Stimulated activated memory B cell treated with anti-CD40 and anti-IgM and Interleukin-4, amounts not matched to agents 10 μg/mL and 1 μg/mL and 100 μg/mL, for 72 hours (primary cell): Measurements from ENCODE around the gene BRMS1.

ENCODE experiments used
- ATAC-seq: fragments of 150-1000 bp; cut with Tn5 transposase; 2 replicates; pipeline ENCODE4 v1.10.0; 2021
- H3K27ac Mint-ChIP-seq: one replicate; pipeline ENCODE4 v1.8.0; 2022; ENCODE audit warnings: mild to moderate bottlenecking, mixed read lengths
- H3K27me3 Mint-ChIP-seq: one replicate; pipeline ENCODE4 v1.8.0; 2022; ENCODE audit warnings: mixed read lengths
- H3K36me3 Mint-ChIP-seq: one replicate; pipeline ENCODE4 v1.8.0; 2022; ENCODE audit warnings: mixed read lengths
- H3K4me1 Mint-ChIP-seq: one replicate; pipeline ENCODE4 v1.8.0; 2022; ENCODE audit warnings: mixed read lengths
- H3K4me3 Mint-ChIP-seq: one replicate; pipeline ENCODE4 v1.8.0; 2022; ENCODE audit warnings: mild to moderate bottlenecking, moderate library complexity, mixed read lengths
- H3K9me3 Mint-ChIP-seq: one replicate; pipeline ENCODE4 v1.8.0; 2022; ENCODE audit warnings: mixed read lengths

The BRMS1 gene

GRCh38 chr11:66346476-66347424 lies 1.8 kb upstream of the BRMS1 start:
- peak overlapping the region; percentile 74 for H3K4me3 Mint-ChIP-seq
- no peaks in the 10 kb centered on the region for H3K27me3 Mint-ChIP-seq
- peaks cover 43% of the 10 kb centered on the region for H3K4me1 Mint-ChIP-seq
- no peaks in the 10 kb centered on the region for H3K9me3 Mint-ChIP-seq
- H3K36me3 Mint-ChIP-seq: peaks cover 15% of the 10 kb centered on the region
- H3K27ac Mint-ChIP-seq: peak overlapping the region; percentile 70
- no peak for ATAC-seq

- peaks cover 43% of the 10 kb centered on the region for H3K4me1 Mint-ChIP-seq
- peak overlapping the region; percentile 97 for H3K27ac Mint-ChIP-seq
- no peaks in the 10 kb centered on the region for H3K27me3 Mint-ChIP-seq
- peak overlapping the region; percentile 98 for H3K4me3 Mint-ChIP-seq
- no peaks in the 10 kb centered on the region for H3K9me3 Mint-ChIP-seq
- ATAC-seq: peak; percentile 1
- H3K36me3 Mint-ChIP-seq: peaks cover 28% of the 10 kb centered on the region
These were observed 379 bp upstream of the BRMS1 start for GRCh38 chr11:66345316-66345649.

- ATAC-seq: no peak
- no peaks in the 10 kb centered on the region for H3K9me3 Mint-ChIP-seq
- peaks cover 48% of the 10 kb centered on the region for H3K36me3 Mint-ChIP-seq
- H3K4me1 Mint-ChIP-seq: peaks cover 43% of the 10 kb centered on the region
- peak overlapping the region; percentile 9 for H3K27ac Mint-ChIP-seq
- peak overlapping the region; percentile 98 for H3K4me3 Mint-ChIP-seq
- H3K27me3 Mint-ChIP-seq: no peaks in the 10 kb centered on the region
These were observed 1.7 kb downstream of the BRMS1 start for GRCh38 chr11:66343176-66343575.

- H3K27ac Mint-ChIP-seq: no peak overlapping the region
- H3K27me3 Mint-ChIP-seq: peaks cover under 1% of the 10 kb centered on the region
- H3K4me1 Mint-ChIP-seq: peaks cover 56% of the 10 kb centered on the region
- no peaks in the 10 kb centered on the region for H3K9me3 Mint-ChIP-seq
- no peak overlapping the region for H3K4me3 Mint-ChIP-seq
- ATAC-seq: no peak
- H3K36me3 Mint-ChIP-seq: peaks cover 56% of the 10 kb centered on the region
These were observed 3.3 kb downstream of the BRMS1 start for GRCh38 chr11:66341502-66342126.

- no peak overlapping the region for H3K4me3 Mint-ChIP-seq
- ATAC-seq: no peak
- H3K9me3 Mint-ChIP-seq: no peaks in the 10 kb centered on the region
- H3K36me3 Mint-ChIP-seq: peaks cover 56% of the 10 kb centered on the region
- peaks cover 64% of the 10 kb centered on the region for H3K4me1 Mint-ChIP-seq
- peaks cover 8% of the 10 kb centered on the region for H3K27me3 Mint-ChIP-seq
- H3K27ac Mint-ChIP-seq: no peak overlapping the region
These were observed 4.1 kb downstream of the BRMS1 start for GRCh38 chr11:66340596-66341501.

GRCh38 chr11:66339686-66340483 lies 5.0 kb downstream of the BRMS1 start:
- Mint-ChIP-seq H3K4me1 (peaks cover 64% of the 10 kb centered on the region), H3K36me3 (peaks cover 56% of the 10 kb centered on the region), H3K4me3 (no peak overlapping the region), H3K27ac (no peak overlapping the region), H3K27me3 (peaks cover 9% of the 10 kb centered on the region), H3K9me3 (no peaks in the 10 kb centered on the region)
- ATAC-seq: no peak

- H3K36me3 Mint-ChIP-seq: peaks cover 56% of the 10 kb centered on the region
- H3K4me3 Mint-ChIP-seq: no peak overlapping the region
- ATAC-seq: no peak
- no peak overlapping the region for H3K27ac Mint-ChIP-seq
- peaks cover 9% of the 10 kb centered on the region for H3K27me3 Mint-ChIP-seq
- no peaks in the 10 kb centered on the region for H3K9me3 Mint-ChIP-seq
- peaks cover 57% of the 10 kb centered on the region for H3K4me1 Mint-ChIP-seq
These were observed 5.7 kb downstream of the BRMS1 start for GRCh38 chr11:66339162-66339675.

- Mint-ChIP-seq H3K4me3 (no peak overlapping the region), H3K36me3 (peaks cover 56% of the 10 kb centered on the region), H3K27ac (no peak overlapping the region), H3K9me3 (no peaks in the 10 kb centered on the region), H3K27me3 (peaks cover 9% of the 10 kb centered on the region), H3K4me1 (peaks cover 52% of the 10 kb centered on the region)
- no peak for ATAC-seq
These were observed 6.4 kb downstream of the BRMS1 start for GRCh38 chr11:66338276-66339161.

- Mint-ChIP-seq H3K4me3 (peak overlapping the region; percentile 76), H3K9me3 (no peaks in the 10 kb centered on the region), H3K4me1 (peaks cover 40% of the 10 kb centered on the region), H3K36me3 (peaks cover 46% of the 10 kb centered on the region), H3K27ac (peak overlapping the region; percentile 82), H3K27me3 (peaks cover 9% of the 10 kb centered on the region)
- no peak for ATAC-seq
These were observed 7.6 kb downstream of the BRMS1 start for GRCh38 chr11:66337103-66337899.

- no peaks in the 10 kb centered on the region for H3K9me3 Mint-ChIP-seq
- H3K27me3 Mint-ChIP-seq: peaks cover 9% of the 10 kb centered on the region
- peaks cover 37% of the 10 kb centered on the region for H3K36me3 Mint-ChIP-seq
- H3K27ac Mint-ChIP-seq: peak within 1 kb of the TSS; percentile 82
- H3K4me1 Mint-ChIP-seq: peaks cover 40% of the 10 kb centered on the region
- ATAC-seq: peak; percentile 85
- H3K4me3 Mint-ChIP-seq: peak within 1 kb of the TSS; percentile 76
These were observed 8.4 kb downstream of the BRMS1 start, which contains the start of gene RIN1 for GRCh38 chr11:66336234-66337102. TSS of gene RIN1 (minus strand) at chr11:66336434. CDS start at chr11:66336402, 32 bp downstream.

- Mint-ChIP-seq H3K9me3 (no peaks in the 10 kb centered on the region), H3K4me1 (peaks cover 40% of the 10 kb centered on the region), H3K27me3 (peaks cover 9% of the 10 kb centered on the region), H3K36me3 (peaks cover 30% of the 10 kb centered on the region), H3K27ac (peak overlapping the region; percentile 82), H3K4me3 (peak overlapping the region; percentile 76)
- peak; percentile 3 for ATAC-seq
These were observed 9.2 kb downstream of the BRMS1 start for GRCh38 chr11:66335531-66336233.
